Stimulated activated CD4-positive, alpha-beta T cell treated with anti-CD3 and anti-CD28 coated beads, TNF-alpha, amount 100 ng/mL, for 24 hours (primary cell): Measurements from ENCODE around the gene DNAJC1.
"Not testable (repeated sequence)": the region's sequence is repeated elsewhere in the genome, so short reads cannot be mapped to it uniquely, and the experiment has no call there.

Experiments
- DNase-seq, 3 experiments: peaks; one replicate each; pipeline ENCODE4 v3.0.0-alpha.2; 2020; ENCODE audit warnings: low read depth in 3 of 3

DNAJC1 gene

GRCh38 chr10:21826725-21827124 lies 176.8 kb downstream of the DNAJC1 start:
- DNase-seq = no peak

- no peak for DNase-seq
These were observed 178.2 kb downstream of the DNAJC1 start for GRCh38 chr10:21825345-21825744.

GRCh38 chr10:21824409-21824808 lies 179.1 kb downstream of the DNAJC1 start:
- DNase-seq = no peak

GRCh38 chr10:21823617-21824016 lies 179.9 kb downstream of the DNAJC1 start:
- DNase-seq = no peak

GRCh38 chr10:21822273-21822672 lies 181.3 kb downstream of the DNAJC1 start:
- not testable (repeated sequence) for DNase-seq

- no peak for DNase-seq
These were observed 182.6 kb downstream of the DNAJC1 start for GRCh38 chr10:21820952-21821351.

GRCh38 chr10:21818416-21818815 lies 185.1 kb downstream of the DNAJC1 start:
- DNase-seq = not testable (repeated sequence)

- no peak for DNase-seq
These were observed 188.7 kb downstream of the DNAJC1 start for GRCh38 chr10:21814866-21815265.

- no peak for DNase-seq
These were observed 189.6 kb downstream of the DNAJC1 start for GRCh38 chr10:21813946-21814345.

- DNase-seq = no peak
These were observed 192.3 kb downstream of the DNAJC1 start for GRCh38 chr10:21811245-21811585.

- no peak for DNase-seq
These were observed 192.8 kb downstream of the DNAJC1 start for GRCh38 chr10:21810582-21811244.

- DNase-seq = no peak
These were observed 195.0 kb downstream of the DNAJC1 start for GRCh38 chr10:21808550-21808949.

- DNase-seq = no peak
These were observed 196.3 kb downstream of the DNAJC1 start for GRCh38 chr10:21807180-21807579.

- no peak for DNase-seq
These were observed 200.2 kb downstream of the DNAJC1 start for GRCh38 chr10:21803374-21803773.

- no peak for DNase-seq
These were observed 201.9 kb downstream of the DNAJC1 start for GRCh38 chr10:21801609-21802008.

- no peak for DNase-seq
These were observed 205.4 kb downstream of the DNAJC1 start for GRCh38 chr10:21797984-21798765.

- DNase-seq = no peak
These were observed 206.0 kb downstream of the DNAJC1 start for GRCh38 chr10:21797533-21797932.

- no peak for DNase-seq
These were observed 212.3 kb downstream of the DNAJC1 start for GRCh38 chr10:21791276-21791675.

- no peak for DNase-seq
These were observed 226.6 kb downstream of the DNAJC1 start for GRCh38 chr10:21776883-21777282.

GRCh38 chr10:21771219-21771618 lies 232.3 kb downstream of the DNAJC1 start:
- no peak for DNase-seq

GRCh38 chr10:21769041-21769440 lies 234.5 kb downstream of the DNAJC1 start:
- no peak for DNase-seq

GRCh38 chr10:21764466-21765189 lies 238.9 kb downstream of the DNAJC1 start:
- no peak for DNase-seq

- DNase-seq = no peak
These were observed 243.2 kb downstream of the DNAJC1 start for GRCh38 chr10:21760332-21760731.
